HL-60 (cell line): ENCODE results near the gene BTBD9.

Experiments
- CTCF ChIP-seq: IDR thresholded peaks from one replicate; pipeline ENCODE4 v1.5.1; 2011; ENCODE audit warnings: low read length, control low read depth, inconsistent platforms; ENCODE audit not compliant: insufficient read depth
- GABPA ChIP-seq: IDR thresholded peaks from 2 replicates; pipeline ENCODE4 v1.6.1; 2012; ENCODE audit warnings: low read depth
- POLR2AphosphoS5 ChIP-seq: IDR thresholded peaks from 2 replicates; pipeline ENCODE4 v1.6.1; 2012; ENCODE audit warnings: low read depth
- REST ChIP-seq: IDR thresholded peaks from 2 replicates; pipeline ENCODE4 v1.6.1; 2012; ENCODE audit warnings: low read depth; ENCODE audit not compliant: insufficient replicate concordance
- SPI1 ChIP-seq: IDR thresholded peaks from 2 replicates; pipeline ENCODE4 v1.6.1; 2012; ENCODE audit warnings: low read depth, mild to moderate bottlenecking, borderline replicate concordance

- TF ChIP-seq CTCF, result no peak
- no peak for TF ChIP-seq POLR2AphosphoS5
- no peak for TF ChIP-seq REST
- no peak for TF ChIP-seq GABPA
- TF ChIP-seq SPI1, result no peak
These were observed 431.7 kb downstream of the BTBD9 start for GRCh38 chr6:38208028-38208427.
